Heart left ventricle (tissue), 13 donors: ENCODE measurements around the gene MCM8.

Source experiments
- POLR2A ChIP-seq, 2 donors: fragments of 450-650 bp; IDR thresholded peaks; one replicate each; pipeline ENCODE4 v1.6.1; 2017; ENCODE audit warnings: antibody characterized with exemption in 2 of 2, mild to moderate bottlenecking in 2 of 2, moderate library complexity in 2 of 2
- TF ChIP-seq, protein P1 (sequence below), 12 donors: fragments of 200-600 bp; sonication (generic) in 4 of 12; IDR thresholded peaks; one replicate each; pipeline versions ENCODE4 v1.5.0 to v1.8.0; 2018 to 2022; ENCODE audit warnings: antibody characterized with exemption in 12 of 12, mild to moderate bottlenecking in 5 of 12
- donor health status: ischemic (EF 13 %, LVEDD 7.1; RV severe dilation, severe dysfunction).
- donor health status: DM: no; HTN: yes; CAD: no.
- donor health status: DM: no; HTN: no; CAD: no.
- donor health status: ischemic (EF 25% LVEDD 6.9; RV normal size, moderate dysfunction).
- donor health status: ischemic (EF 25% LVEDD 5.7; RV mildly dilated, moderate dysfunction).
- donor health status: ischemic (EF 35%, LVEDD 5.7; RV mildly dilated, moderate dysfunction).
- donor health status: nonischemic (EF 11% LVEDD 7.7; RV severe dilation, severe dysfunction).
- donor health status: DM: yes; HTN: yes; CAD: no.
- donor health status: PGD.
- donor health status: ischemic (EF 29% LVEDD 5.4; RV normal size, mild dysfunction).
- donor health status: nonischemic (EF 23%, LVEDD 6.1; RV moderate dilation, normal function).

DNA sequence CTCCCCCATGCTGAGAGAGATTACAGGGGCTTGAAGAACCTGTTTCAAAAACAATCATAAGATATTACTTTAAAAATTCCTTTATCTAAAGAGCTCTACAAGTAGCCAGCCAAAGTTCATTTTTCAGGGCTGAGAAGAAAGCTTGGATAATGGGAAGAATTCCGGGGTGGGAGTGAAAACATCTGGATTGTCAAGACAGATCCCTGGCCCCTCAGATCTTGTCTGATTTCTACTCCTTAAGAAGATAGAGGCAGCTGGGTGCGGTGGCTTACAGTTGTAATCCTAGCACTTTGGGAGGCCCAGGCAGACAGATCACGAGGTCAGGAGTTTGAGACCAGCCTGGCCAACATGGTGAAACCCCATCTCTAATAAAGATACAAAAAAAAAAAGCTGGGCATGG, 24.9 kb upstream of the MCM8 start:
- TF ChIP-seq, protein P1, sequence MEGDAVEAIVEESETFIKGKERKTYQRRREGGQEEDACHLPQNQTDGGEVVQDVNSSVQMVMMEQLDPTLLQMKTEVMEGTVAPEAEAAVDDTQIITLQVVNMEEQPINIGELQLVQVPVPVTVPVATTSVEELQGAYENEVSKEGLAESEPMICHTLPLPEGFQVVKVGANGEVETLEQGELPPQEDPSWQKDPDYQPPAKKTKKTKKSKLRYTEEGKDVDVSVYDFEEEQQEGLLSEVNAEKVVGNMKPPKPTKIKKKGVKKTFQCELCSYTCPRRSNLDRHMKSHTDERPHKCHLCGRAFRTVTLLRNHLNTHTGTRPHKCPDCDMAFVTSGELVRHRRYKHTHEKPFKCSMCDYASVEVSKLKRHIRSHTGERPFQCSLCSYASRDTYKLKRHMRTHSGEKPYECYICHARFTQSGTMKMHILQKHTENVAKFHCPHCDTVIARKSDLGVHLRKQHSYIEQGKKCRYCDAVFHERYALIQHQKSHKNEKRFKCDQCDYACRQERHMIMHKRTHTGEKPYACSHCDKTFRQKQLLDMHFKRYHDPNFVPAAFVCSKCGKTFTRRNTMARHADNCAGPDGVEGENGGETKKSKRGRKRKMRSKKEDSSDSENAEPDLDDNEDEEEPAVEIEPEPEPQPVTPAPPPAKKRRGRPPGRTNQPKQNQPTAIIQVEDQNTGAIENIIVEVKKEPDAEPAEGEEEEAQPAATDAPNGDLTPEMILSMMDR (IDR thresholded peaks at IDR 0.05) = no peak
- no peak for TF ChIP-seq POLR2A (IDR thresholded peaks at IDR 0.05)
